Keratinocyte (primary cell): ENCODE results near the gene APBB1IP. TPM values are rescaled to one million over a fixed set of nuclear protein-coding genes. Genes with fewer than 3 reads are reported as not detected.

Source experiments
- DNase-seq: peaks from one replicate; pipeline ENCODE4 v3.0.0-alpha.2; 2011; ENCODE audit warnings: low read depth, missing footprints, low spot score
- FAIRE-seq: peaks from 2 replicates; lab custom pipeline; 2011; peaks lifted over from hg19 to GRCh38; lab: Jason Lieb, UNC
- H2AFZ ChIP-seq: 2 replicates; pipeline ENCODE4 v1.6.0; 2012; ENCODE audit warnings: low read length, control low read depth, inconsistent platforms; ENCODE audit not compliant: control insufficient read depth
- H3K27ac ChIP-seq: 2 replicates; pipeline ENCODE4 v1.5.1; 2011; ENCODE audit warnings: low read length; ENCODE audit not compliant: control insufficient read depth, insufficient read depth
- H3K27me3 ChIP-seq: 3 replicates; pipeline ENCODE4 v1.6.0; 2011; ENCODE audit warnings: low read length; ENCODE audit not compliant: control insufficient read depth, insufficient read depth; ENCODE audit errors: extremely low read depth
- H3K36me3 ChIP-seq, 2 experiments: 2 replicates in 1 of 2; 3 replicates in 1 of 2; pipeline ENCODE4 v1.5.1; 2011; ENCODE audit warnings: low read length in 2 of 2, mild to moderate bottlenecking in 1 of 2; ENCODE audit not compliant: control insufficient read depth in 2 of 2, insufficient read depth in 2 of 2; ENCODE audit errors: extremely low read depth in 1 of 2
- H3K4me1 ChIP-seq: 3 replicates; pipeline ENCODE4 v1.5.1; 2011; ENCODE audit warnings: low read length; ENCODE audit not compliant: control insufficient read depth, insufficient read depth; ENCODE audit errors: extremely low read depth
- H3K4me2 ChIP-seq: 3 replicates; pipeline ENCODE4 v1.6.0; 2011; ENCODE audit warnings: low read depth, low read length; ENCODE audit not compliant: control insufficient read depth, insufficient read depth; ENCODE audit errors: extremely low read depth
- H3K4me3 ChIP-seq, 3 experiments: fragments of 200-600 bp in 1 of 3; sonication (generic) in 1 of 3; 2 replicates in 2 of 3; 3 replicates in 1 of 3; pipeline ENCODE4 v1.5.1; 2011 to 2016; ENCODE audit warnings: low read length in 3 of 3, mild to moderate bottlenecking in 3 of 3, control low read depth in 2 of 3, inconsistent platforms in 1 of 3, low read depth in 1 of 3, mixed read lengths in 1 of 3, mixed run types in 1 of 3, moderate library complexity in 1 of 3; ENCODE audit not compliant: control insufficient read depth in 2 of 3, insufficient read depth in 2 of 3; ENCODE audit errors: extremely low read depth in 1 of 3
- H3K79me2 ChIP-seq: 2 replicates; pipeline ENCODE4 v1.6.0; 2012; ENCODE audit warnings: low read length; ENCODE audit not compliant: control insufficient read depth, insufficient read depth
- H3K9ac ChIP-seq: 3 replicates; pipeline ENCODE4 v1.6.0; 2011; ENCODE audit warnings: low read length; ENCODE audit not compliant: control insufficient read depth, insufficient read depth; ENCODE audit errors: extremely low read depth
- H3K9me1 ChIP-seq: 3 replicates; pipeline ENCODE4 v1.6.0; 2011; ENCODE audit warnings: low read length; ENCODE audit not compliant: control insufficient read depth, insufficient read depth; ENCODE audit errors: extremely low read depth
- H3K9me3 ChIP-seq: 2 replicates; pipeline ENCODE4 v1.5.1; 2012; ENCODE audit warnings: low read depth, low read length; ENCODE audit not compliant: control insufficient read depth
- H4K20me1 ChIP-seq: 3 replicates; pipeline ENCODE4 v1.6.0; 2011; ENCODE audit warnings: low read length; ENCODE audit not compliant: control insufficient read depth, insufficient read depth; ENCODE audit errors: extremely low read depth
- CTCF ChIP-seq, 3 experiments: IDR thresholded peaks in 1 of 3; conservative IDR thresholded peaks in 1 of 3; optimal IDR thresholded peaks in 1 of 3; 2 replicates in 2 of 3; 3 replicates in 1 of 3; pipeline versions ENCODE3 to v1.5.1; 2011; ENCODE audit warnings: low read length in 3 of 3, mild to moderate bottlenecking in 3 of 3, moderate library complexity in 2 of 3, control low read depth in 1 of 3, inconsistent platforms in 1 of 3; ENCODE audit not compliant: insufficient read depth in 2 of 3; ENCODE audit errors: extremely low read depth in 1 of 3
- EZH2 ChIP-seq: IDR thresholded peaks from one replicate; pipeline ENCODE4 v1.6.1; 2012; ENCODE audit warnings: inconsistent platforms, mild to moderate bottlenecking, low read length, moderate library complexity
- dilution Hi-C: fragments of 300-500 bp; cut with MboI; formaldehyde crosslinking; loops from one replicate; pipeline ENCODE4 v1.7.0; 2020; ENCODE audit warnings: low sequenced_read_pairs; ENCODE audit not compliant: extremely low pct_ligation_motif_present
- polyA plus RNA-seq, 5 experiments: library from polyadenylated mRNA; depleted of rRNA in 3 of 5; stranded (reverse) in 3 of 5; stranded (forward) in 1 of 5; unstranded in 1 of 5; fragments of >200 nt; gene quantifications; 1 replicate in 1 of 5; 2 replicates in 3 of 5; 3 replicates in 1 of 5; pipeline versions ENCODE4 v1.2.1 to v1.2.3, GENCODE V29; 2011 to 2012; ENCODE audit warnings: missing spikeins in 2 of 5, low read depth in 1 of 5, low replicate concordance in 1 of 5

APBB1IP gene
- polyA plus RNA-seq, 1 donor (not counting 4 experiments of a cell fraction or from before 2014, with no cell fraction given): not detected

- Histone ChIP-seq H3K9me3 (no peaks in the 10 kb centered on the region), H2AFZ (no peak overlapping the region), H3K27me3 (no peaks in the 10 kb centered on the region), H3K4me3 (no peak overlapping the region), H4K20me1 (no peaks in the 10 kb centered on the region), H3K4me2 (no peak overlapping the region), H3K9me1 (no peaks in the 10 kb centered on the region), H3K36me3 (no peaks in the 10 kb centered on the region), H3K27ac (no peak overlapping the region), H3K9ac (no peak overlapping the region), H3K79me2 (no peaks in the 10 kb centered on the region), H3K4me1 (no peaks in the 10 kb centered on the region)
- FAIRE-seq (no peak), DNase-seq (no peak)
- TF ChIP-seq EZH2 (no peak), CTCF (optimal IDR thresholded peaks at IDR 0.05 in 1 of 3, IDR thresholded peaks at IDR 0.05 in 1 of 3, conservative IDR thresholded peaks at IDR 0.05 in 1 of 3; ENCODE audit: extremely low read depth in 1 of 3, insufficient read depth in 2 of 3, low read length in 3 of 3) (no peak)
- dilution Hi-C loops: no loop called here
Measured at GRCh38 chr10:26448706-26449435, 10.7 kb downstream of the APBB1IP start.

- no peaks in the 10 kb centered on the region for H3K79me2 ChIP-seq
- H3K9ac ChIP-seq: no peak overlapping the region
- TF ChIP-seq EZH2 (no peak), CTCF (optimal IDR thresholded peaks at IDR 0.05 in 1 of 3, IDR thresholded peaks at IDR 0.05 in 1 of 3, conservative IDR thresholded peaks at IDR 0.05 in 1 of 3; ENCODE audit: extremely low read depth in 1 of 3, insufficient read depth in 2 of 3, low read length in 3 of 3) (no peak)
- H3K27ac ChIP-seq: no peak overlapping the region
- H3K4me3 ChIP-seq: no peak overlapping the region
- H3K4me1 ChIP-seq: no peaks in the 10 kb centered on the region
- H4K20me1 ChIP-seq: no peaks in the 10 kb centered on the region
- H3K27me3 ChIP-seq: no peaks in the 10 kb centered on the region
- no peak for FAIRE-seq
- H3K4me2 ChIP-seq: no peak overlapping the region
- no peaks in the 10 kb centered on the region for H3K36me3 ChIP-seq
- H3K9me1 ChIP-seq: no peaks in the 10 kb centered on the region
- DNase-seq: no peak
- H2AFZ ChIP-seq: no peak overlapping the region
- no peaks in the 10 kb centered on the region for H3K9me3 ChIP-seq
- dilution Hi-C loops: no loop called here
Measured at GRCh38 chr10:26449726-26450125, 11.6 kb downstream of the APBB1IP start.
